Activated CD8-positive, alpha-beta T cell treated with anti-CD3 and anti-CD28 coated beads for 36 hours (primary cell): Measurements from ENCODE around the gene RGS2. TPM values are rescaled to one million over a fixed set of nuclear protein-coding genes. Genes with fewer than 3 reads are reported as not detected.

Experiments
- ATAC-seq: fragments of 200-7000 bp; cut with Tn5 transposase; one replicate; pipeline ENCODE4 v1.10.0; 2021; ENCODE audit warnings: mild to moderate bottlenecking, moderate library complexity
- CTCF ChIA-PET: fragments of 350-600 bp; sonication (Branson Sonifier 250); formaldehyde crosslinking; loops from one replicate; lab custom pipeline; 2021; ENCODE audit warnings: antibody characterized with exemption; lab: Charles Lee
- POLR2A ChIA-PET: fragments of 350-600 bp; sonication (Branson Sonifier 250); formaldehyde crosslinking; loops from one replicate; lab custom pipeline; 2021; ENCODE audit warnings: antibody characterized with exemption; lab: Charles Lee
- DNase-seq: peaks from one replicate; pipeline ENCODE4 v3.0.0-alpha.2; 2020
- H3K27ac Mint-ChIP-seq: one replicate; pipeline ENCODE4 v1.8.0; 2021; ENCODE audit warnings: mild to moderate bottlenecking, mixed read lengths
- H3K27me3 Mint-ChIP-seq: one replicate; pipeline ENCODE4 v1.8.0; 2021; ENCODE audit warnings: mixed read lengths
- H3K36me3 Mint-ChIP-seq: one replicate; pipeline ENCODE4 v1.8.0; 2021; ENCODE audit warnings: low read depth, mixed read lengths
- H3K4me1 Mint-ChIP-seq: one replicate; pipeline ENCODE4 v1.8.0; 2021; ENCODE audit warnings: low read depth, mixed read lengths
- H3K4me3 Mint-ChIP-seq: one replicate; pipeline ENCODE4 v1.8.0; 2021; ENCODE audit warnings: mild to moderate bottlenecking, moderate library complexity, mixed read lengths
- H3K9me3 Mint-ChIP-seq: one replicate; pipeline ENCODE4 v1.8.0; 2021; ENCODE audit warnings: mixed read lengths
- CTCF ChIP-seq: fragments of 200-600 bp; IDR thresholded peaks from one replicate; pipeline ENCODE4 v1.8.0; 2022; ENCODE audit warnings: antibody characterized with exemption, mild to moderate bottlenecking
- intact Hi-C: fragments of 100-400 bp; cut with micrococcal nuclease; formaldehyde crosslinking; loops from one replicate; pipeline ENCODE4 v1.10.0; 2022
- total RNA-seq, 2 experiments: library from RNA; stranded (reverse); gene quantifications; one replicate each; pipeline ENCODE4 v1.2.3, GENCODE V29; 2021

Gene RGS2
- total RNA-seq, 2 experiments from 2014 or later, result 5.7 to 6.3 TPM

- no peaks in the 10 kb centered on the region for H3K4me1 Mint-ChIP-seq
- no peak for DNase-seq
- no peak overlapping the region for H3K4me3 Mint-ChIP-seq
- POLR2A ChIA-PET, result no interaction called here
- no peak overlapping the region for H3K27ac Mint-ChIP-seq
- intact Hi-C loops, result no loop called here
- CTCF ChIA-PET, result interaction anchor here (1.0 kb wide), 1 partner anchor 11 kb away, joined by 3 read pairs; no protein-coding TSS in a partner anchor
- no peaks in the 10 kb centered on the region for H3K36me3 Mint-ChIP-seq
- no peak for TF ChIP-seq CTCF
- no peaks in the 10 kb centered on the region for H3K9me3 Mint-ChIP-seq
- H3K27me3 Mint-ChIP-seq, result peaks cover 11% of the 10 kb centered on the region
- ATAC-seq, result no peak
These were observed 23.0 kb downstream of the RGS2 start for GRCh38 chr1:192831706-192832355.

GRCh38 chr1:192832492-192832891, 23.7 kb downstream of the RGS2 start:
- CTCF ChIA-PET, result interaction anchor here (1.0 kb wide), 1 partner anchor 10 kb away, joined by 3 read pairs; no protein-coding TSS in a partner anchor
- DNase-seq (no peak), ATAC-seq (no peak)
- no peak for TF ChIP-seq CTCF
- no peak overlapping the region for H3K4me3 Mint-ChIP-seq
- intact Hi-C loops, result no loop called here
- no peaks in the 10 kb centered on the region for H3K36me3 Mint-ChIP-seq
- POLR2A ChIA-PET, result no interaction called here
- H3K9me3 Mint-ChIP-seq, result no peaks in the 10 kb centered on the region
- H3K4me1 Mint-ChIP-seq, result no peaks in the 10 kb centered on the region
- peaks cover 11% of the 10 kb centered on the region for H3K27me3 Mint-ChIP-seq
- no peak overlapping the region for H3K27ac Mint-ChIP-seq

GRCh38 chr1:192835116-192835515, 26.3 kb downstream of the RGS2 start:
- H3K4me3 Mint-ChIP-seq, result no peak overlapping the region
- intact Hi-C loops, result no loop called here
- peaks cover 3% of the 10 kb centered on the region for H3K27me3 Mint-ChIP-seq
- no peaks in the 10 kb centered on the region for H3K36me3 Mint-ChIP-seq
- ATAC-seq, result no peak
- H3K27ac Mint-ChIP-seq, result no peak overlapping the region
- ChIA-PET CTCF (no interaction called here), POLR2A (no interaction called here)
- no peak for DNase-seq
- no peaks in the 10 kb centered on the region for H3K4me1 Mint-ChIP-seq
- no peaks in the 10 kb centered on the region for H3K9me3 Mint-ChIP-seq
- TF ChIP-seq CTCF, result no peak

- Mint-ChIP-seq H3K27me3 (peaks cover 4% of the 10 kb centered on the region), H3K4me1 (no peaks in the 10 kb centered on the region), H3K36me3 (no peaks in the 10 kb centered on the region), H3K27ac (no peak overlapping the region), H3K9me3 (no peaks in the 10 kb centered on the region), H3K4me3 (no peak overlapping the region)
- ATAC-seq (no peak), DNase-seq (no peak)
- POLR2A ChIA-PET, result no interaction called here
- intact Hi-C loops, result no loop called here
- CTCF ChIA-PET, result no interaction called here
- TF ChIP-seq CTCF, result no peak
These were observed 30.6 kb downstream of the RGS2 start for GRCh38 chr1:192839162-192840066.

GRCh38 chr1:192844360-192844759, 35.5 kb downstream of the RGS2 start:
- H3K4me1 Mint-ChIP-seq, result no peaks in the 10 kb centered on the region
- peaks cover 4% of the 10 kb centered on the region for H3K27me3 Mint-ChIP-seq
- CTCF ChIA-PET, result no interaction called here
- POLR2A ChIA-PET, result no interaction called here
- intact Hi-C loops, result no loop called here
- no peak for ATAC-seq
- DNase-seq, result no peak
- H3K36me3 Mint-ChIP-seq, result no peaks in the 10 kb centered on the region
- no peaks in the 10 kb centered on the region for H3K9me3 Mint-ChIP-seq
- no peak overlapping the region for H3K4me3 Mint-ChIP-seq
- no peak overlapping the region for H3K27ac Mint-ChIP-seq
- TF ChIP-seq CTCF, result no peak
